Activated naive CD8-positive, alpha-beta T cell treated with anti-CD3 and anti-CD28 coated beads, Interleukin-2, amount 50 U/mL, for 24 hours (primary cell): ENCODE measurements around the gene ZIC4.

Experiments used
- ATAC-seq: fragments of 150-1000 bp; cut with Tn5 transposase; one replicate; pipeline ENCODE4 v1.10.0; 2021
- DNase-seq: peaks from one replicate; pipeline ENCODE4 v3.0.0; 2021
- H3K27ac Mint-ChIP-seq: one replicate; pipeline ENCODE4 v1.8.0; 2021; ENCODE audit warnings: mild to moderate bottlenecking, mixed read lengths
- H3K27me3 Mint-ChIP-seq: one replicate; pipeline ENCODE4 v1.8.0; 2021; ENCODE audit warnings: mixed read lengths
- H3K36me3 Mint-ChIP-seq: one replicate; pipeline ENCODE4 v1.8.0; 2021; ENCODE audit warnings: low read depth, mixed read lengths
- H3K4me1 Mint-ChIP-seq: one replicate; pipeline ENCODE4 v1.8.0; 2021; ENCODE audit warnings: mixed read lengths
- H3K4me3 Mint-ChIP-seq: one replicate; pipeline ENCODE4 v1.8.0; 2021; ENCODE audit warnings: mild to moderate bottlenecking, moderate library complexity, mixed read lengths
- H3K9me3 Mint-ChIP-seq: one replicate; pipeline ENCODE4 v1.8.0; 2021; ENCODE audit warnings: mixed read lengths

Gene ZIC4

DNA sequence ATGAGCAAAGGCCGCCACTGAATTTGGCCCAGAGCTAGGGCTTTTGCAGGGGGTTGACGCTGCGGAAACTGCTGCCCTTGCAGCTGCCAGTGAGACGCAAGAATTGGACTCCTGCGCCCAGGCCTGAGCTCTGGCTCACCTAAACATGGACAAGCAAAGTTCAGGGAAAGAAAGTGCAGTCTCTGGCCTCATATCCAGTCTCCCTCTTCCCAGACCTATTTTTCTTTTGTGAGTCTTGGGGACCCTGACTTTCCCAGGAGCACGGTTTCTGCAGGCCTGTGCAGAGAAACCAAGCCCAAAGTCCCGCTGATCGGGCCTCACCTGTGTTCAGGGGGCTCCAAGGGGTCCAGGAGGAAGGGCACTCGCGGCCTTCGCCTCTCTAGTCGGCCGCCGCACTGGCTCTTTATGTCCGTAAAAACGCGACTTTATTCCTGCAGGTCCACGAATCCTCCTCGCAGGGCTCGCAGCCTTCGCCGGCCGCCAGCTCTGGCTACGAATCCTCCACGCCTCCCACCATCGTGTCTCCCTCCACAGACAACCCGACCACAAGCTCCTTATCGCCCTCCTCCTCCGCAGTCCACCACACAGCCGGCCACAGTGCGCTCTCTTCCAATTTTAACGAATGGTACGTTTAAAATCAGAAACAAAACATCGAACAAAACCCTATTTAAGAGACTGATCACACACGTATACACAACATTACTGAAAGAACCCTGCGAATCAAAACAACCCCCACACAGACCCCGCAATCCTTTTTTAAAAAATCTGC is 6.8 kb upstream of the ZIC4 start:
- peak overlapping the region; percentile 65 for H3K27ac Mint-ChIP-seq
- no peak for ATAC-seq
- H3K27me3 Mint-ChIP-seq: peaks cover 84% of the 10 kb centered on the region
- DNase-seq: no peak
- H3K4me3 Mint-ChIP-seq: peak overlapping the region; percentile 62
- H3K36me3 Mint-ChIP-seq: peaks cover 24% of the 10 kb centered on the region
- peaks cover 32% of the 10 kb centered on the region for H3K4me1 Mint-ChIP-seq
- H3K9me3 Mint-ChIP-seq: peaks cover 22% of the 10 kb centered on the region

- peaks cover 25% of the 10 kb centered on the region for H3K36me3 Mint-ChIP-seq
- H3K4me3 Mint-ChIP-seq: no peak overlapping the region
- H3K27ac Mint-ChIP-seq: no peak overlapping the region
- no peak for DNase-seq
- peaks cover 22% of the 10 kb centered on the region for H3K9me3 Mint-ChIP-seq
- ATAC-seq: no peak
- H3K27me3 Mint-ChIP-seq: peaks cover 84% of the 10 kb centered on the region
- peaks cover 32% of the 10 kb centered on the region for H3K4me1 Mint-ChIP-seq
Observed at GRCh38 chr3:147412261-147412916, 6.0 kb upstream of the ZIC4 start.

- peaks cover 32% of the 10 kb centered on the region for H3K4me1 Mint-ChIP-seq
- no peak overlapping the region for H3K27ac Mint-ChIP-seq
- DNase-seq (no peak), ATAC-seq (no peak)
- peaks cover 85% of the 10 kb centered on the region for H3K27me3 Mint-ChIP-seq
- H3K4me3 Mint-ChIP-seq: peak overlapping the region; percentile 49
- H3K9me3 Mint-ChIP-seq: peaks cover 22% of the 10 kb centered on the region
- peaks cover 28% of the 10 kb centered on the region for H3K36me3 Mint-ChIP-seq
Observed at GRCh38 chr3:147411815-147412241, 5.5 kb upstream of the ZIC4 start.

DNA sequence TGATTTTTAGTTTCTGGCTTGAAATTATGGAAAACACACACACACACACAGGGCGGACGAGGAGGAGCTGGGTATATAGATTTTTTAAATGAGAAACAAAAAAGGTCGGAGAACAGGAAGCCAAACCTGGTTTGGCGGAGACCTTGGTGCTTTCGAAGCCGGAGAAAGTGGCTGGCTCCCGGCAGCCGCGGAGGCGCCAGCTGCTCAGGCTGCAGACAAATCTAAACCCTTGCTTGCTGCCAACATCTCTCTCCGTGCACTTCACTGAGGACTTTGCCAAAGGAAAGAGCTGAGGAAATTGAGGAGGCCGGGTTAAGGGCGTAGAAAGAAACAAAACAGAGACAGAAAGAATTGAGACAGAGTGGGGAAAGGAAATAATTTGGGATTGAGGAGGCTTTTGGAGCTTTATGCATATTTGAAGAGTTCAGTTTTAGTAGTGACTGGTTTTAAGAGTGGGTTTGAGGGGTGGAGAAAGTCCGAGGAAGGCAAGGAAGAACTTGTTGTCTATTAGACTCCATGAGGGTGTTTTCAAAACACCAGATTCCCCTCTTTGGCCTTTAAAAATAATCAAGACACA is 5.0 kb upstream of the ZIC4 start:
- Mint-ChIP-seq H3K27me3 (peaks cover 85% of the 10 kb centered on the region), H3K4me1 (peaks cover 32% of the 10 kb centered on the region), H3K4me3 (peak overlapping the region; percentile 49), H3K9me3 (peaks cover 25% of the 10 kb centered on the region), H3K36me3 (peaks cover 31% of the 10 kb centered on the region), H3K27ac (peak overlapping the region; percentile 79)
- DNase-seq: no peak
- ATAC-seq: no peak

DNA sequence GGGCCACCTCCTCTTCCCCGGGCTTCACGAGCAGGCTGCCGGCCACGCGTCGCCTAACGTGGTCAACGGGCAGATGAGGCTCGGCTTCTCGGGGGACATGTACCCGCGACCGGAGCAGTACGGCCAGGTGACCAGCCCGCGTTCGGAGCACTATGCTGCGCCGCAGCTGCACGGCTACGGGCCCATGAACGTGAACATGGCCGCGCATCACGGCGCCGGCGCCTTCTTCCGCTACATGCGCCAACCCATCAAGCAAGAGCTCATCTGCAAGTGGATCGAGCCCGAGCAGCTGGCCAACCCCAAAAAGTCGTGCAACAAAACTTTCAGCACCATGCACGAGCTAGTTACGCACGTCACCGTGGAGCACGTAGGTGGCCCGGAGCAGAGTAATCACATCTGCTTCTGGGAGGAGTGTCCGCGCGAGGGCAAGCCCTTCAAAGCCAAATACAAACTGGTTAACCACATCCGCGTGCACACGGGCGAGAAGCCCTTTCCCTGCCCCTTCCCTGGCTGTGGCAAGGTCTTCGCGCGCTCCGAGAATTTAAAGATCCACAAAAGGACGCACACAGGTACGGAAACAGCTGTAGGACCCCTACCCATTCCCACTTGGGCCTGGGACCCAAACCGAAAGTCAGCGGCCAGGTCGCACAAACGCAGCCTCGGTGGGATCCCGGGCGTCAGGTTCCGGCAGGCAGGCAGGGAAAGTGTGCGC is 4.3 kb upstream of the ZIC4 start:
- Mint-ChIP-seq H3K27ac (peak overlapping the region; percentile 79), H3K36me3 (peaks cover 31% of the 10 kb centered on the region), H3K9me3 (peaks cover 22% of the 10 kb centered on the region), H3K4me1 (peaks cover 32% of the 10 kb centered on the region), H3K27me3 (peaks cover 81% of the 10 kb centered on the region), H3K4me3 (peak overlapping the region; percentile 49)
- no peak for DNase-seq
- no peak for ATAC-seq

GRCh38 chr3:147410116-147410525 is 3.8 kb upstream of the ZIC4 start:
- H3K9me3 Mint-ChIP-seq: peaks cover 22% of the 10 kb centered on the region
- H3K27ac Mint-ChIP-seq: no peak overlapping the region
- peaks cover 31% of the 10 kb centered on the region for H3K36me3 Mint-ChIP-seq
- H3K4me1 Mint-ChIP-seq: peaks cover 32% of the 10 kb centered on the region
- peaks cover 82% of the 10 kb centered on the region for H3K27me3 Mint-ChIP-seq
- DNase-seq (no peak), ATAC-seq (no peak)
- H3K4me3 Mint-ChIP-seq: no peak overlapping the region

DNA sequence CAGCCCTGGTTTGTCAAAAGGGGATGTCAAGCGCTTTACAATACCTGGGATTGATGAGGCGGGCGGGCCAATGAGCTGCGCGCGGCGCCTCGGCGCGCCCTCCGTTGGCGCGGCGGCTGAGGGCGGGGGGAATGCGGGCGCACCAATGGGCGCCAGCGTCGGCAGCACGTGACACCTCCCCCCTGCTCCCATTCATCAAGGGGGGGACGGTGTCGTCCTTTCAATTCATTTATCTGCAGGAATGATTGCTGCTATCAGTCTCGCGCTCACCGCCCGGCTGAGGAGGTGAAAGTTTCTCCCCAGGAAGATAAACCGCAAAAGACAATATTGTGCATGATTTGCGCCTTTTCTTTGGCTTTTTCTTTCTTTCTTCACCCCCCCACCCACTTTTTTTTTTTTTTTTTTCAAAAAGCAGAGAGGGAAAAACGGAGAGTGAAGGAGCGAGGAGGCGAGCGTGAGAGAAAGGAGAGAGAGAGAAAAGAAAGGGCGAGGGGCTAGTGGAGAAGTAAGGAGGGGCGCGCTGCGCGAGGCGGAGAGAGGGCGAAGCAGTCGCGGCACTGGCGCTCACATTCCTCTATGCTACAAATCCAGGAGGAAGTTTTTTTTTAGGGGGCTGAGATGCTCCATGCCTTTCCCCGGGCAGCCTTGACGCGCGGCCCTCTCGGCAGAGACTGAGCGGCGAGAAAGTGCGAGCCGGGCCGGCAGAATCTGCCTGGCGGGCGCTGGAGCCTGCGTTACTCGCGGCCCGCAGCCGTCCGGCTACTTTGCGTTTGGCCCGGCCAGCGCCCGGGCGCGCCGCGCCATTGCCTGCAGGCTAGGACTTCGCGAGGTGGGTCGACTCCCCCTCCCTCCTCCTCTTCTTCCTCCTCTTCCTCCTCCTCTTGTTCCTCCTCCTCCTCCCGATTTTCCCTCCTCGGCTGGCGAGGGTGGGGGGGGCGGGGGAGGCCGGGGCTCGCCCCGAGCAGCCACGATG is 3.1 kb upstream of the ZIC4 start, which contains the start of gene ZIC1:
Gene ZIC1, plus strand, starts transcription at position 223 of the 973 bp plus-strand sequence. Its CDS starts 748 bp downstream, at position 971.
- Mint-ChIP-seq H3K27me3 (peaks cover 81% of the 10 kb centered on the region), H3K4me1 (peaks cover 32% of the 10 kb centered on the region), H3K9me3 (peaks cover 22% of the 10 kb centered on the region), H3K4me3 (peak within 1 kb of the TSS; percentile 29), H3K36me3 (peaks cover 28% of the 10 kb centered on the region), H3K27ac (no peak within 1 kb of the TSS)
- no peak for DNase-seq
- ATAC-seq: no peak

GRCh38 chr3:147408188-147409100 is 2.1 kb upstream of the ZIC4 start:
- peaks cover 26% of the 10 kb centered on the region for H3K36me3 Mint-ChIP-seq
- DNase-seq (no peak), ATAC-seq (no peak)
- peaks cover 30% of the 10 kb centered on the region for H3K4me1 Mint-ChIP-seq
- H3K4me3 Mint-ChIP-seq: peak overlapping the region; percentile 29
- H3K27me3 Mint-ChIP-seq: peaks cover 83% of the 10 kb centered on the region
- H3K9me3 Mint-ChIP-seq: peaks cover 22% of the 10 kb centered on the region
- H3K27ac Mint-ChIP-seq: no peak overlapping the region

DNA sequence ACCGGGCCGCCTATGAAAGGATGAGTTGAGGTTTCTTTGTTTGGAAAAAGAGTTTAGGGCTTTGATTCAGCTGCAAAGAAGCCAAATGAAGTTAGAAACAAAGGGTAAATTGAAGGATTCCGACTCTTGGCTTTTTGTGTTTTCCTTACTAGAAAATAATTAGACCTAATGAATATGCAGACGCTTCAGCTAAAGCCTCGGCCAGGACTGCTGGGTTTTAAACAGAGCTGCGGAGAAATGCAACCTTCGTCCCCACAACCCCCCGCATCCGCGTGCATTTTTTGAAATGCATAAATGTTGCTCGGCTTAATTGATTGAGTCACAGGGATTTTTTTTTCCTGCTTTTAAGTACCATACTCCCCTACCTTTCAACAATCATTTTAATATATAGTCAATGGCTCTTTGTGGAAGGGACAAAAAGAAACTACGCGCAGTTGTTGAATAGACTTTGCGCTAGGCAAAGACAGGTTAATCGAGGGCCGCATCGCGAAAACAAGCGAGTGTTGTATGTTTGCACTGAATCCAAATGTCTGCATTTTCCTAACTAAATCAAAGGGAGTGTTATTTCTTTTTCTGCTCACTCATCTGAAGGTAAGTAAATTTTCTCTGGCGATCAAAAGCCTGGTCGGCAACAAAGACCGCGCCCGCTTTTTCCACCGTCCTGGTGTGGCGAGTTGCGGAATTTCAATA is 1.3 kb upstream of the ZIC4 start:
- H3K9me3 Mint-ChIP-seq: peaks cover 22% of the 10 kb centered on the region
- no peak overlapping the region for H3K4me3 Mint-ChIP-seq
- peaks cover 26% of the 10 kb centered on the region for H3K4me1 Mint-ChIP-seq

GRCh38 chr3:147407114-147407497 is 763 bp upstream of the ZIC4 start:
- Mint-ChIP-seq H3K4me1 (peaks cover 22% of the 10 kb centered on the region), H3K4me3 (no peak overlapping the region), H3K27me3 (peaks cover 81% of the 10 kb centered on the region), H3K9me3 (peaks cover 22% of the 10 kb centered on the region), H3K27ac (no peak overlapping the region), H3K36me3 (peaks cover 23% of the 10 kb centered on the region)
- ATAC-seq: no peak
- no peak for DNase-seq

More for the DNA sequence above, 1.3 kb upstream of the ZIC4 start:
- Mint-ChIP-seq H3K27ac (no peak overlapping the region), H3K27me3 (peaks cover 81% of the 10 kb centered on the region), H3K36me3 (peaks cover 23% of the 10 kb centered on the region)
- ATAC-seq (no peak), DNase-seq (no peak)

GRCh38 chr3:147405231-147406027 is 914 bp downstream of the ZIC4 start:
- Mint-ChIP-seq H3K9me3 (peaks cover 15% of the 10 kb centered on the region), H3K4me1 (peaks cover 9% of the 10 kb centered on the region), H3K27me3 (peaks cover 77% of the 10 kb centered on the region), H3K36me3 (peaks cover 14% of the 10 kb centered on the region), H3K4me3 (no peak overlapping the region), H3K27ac (no peak overlapping the region)
- ATAC-seq: no peak
- DNase-seq: no peak

GRCh38 chr3:147404800-147405230 is 1.5 kb downstream of the ZIC4 start:
- Mint-ChIP-seq H3K4me1 (peaks cover 9% of the 10 kb centered on the region), H3K27ac (no peak overlapping the region), H3K4me3 (no peak overlapping the region), H3K27me3 (peaks cover 77% of the 10 kb centered on the region), H3K36me3 (peaks cover 14% of the 10 kb centered on the region), H3K9me3 (peaks cover 15% of the 10 kb centered on the region)
- no peak for DNase-seq
- ATAC-seq: no peak
